Memory B cell (primary cell): ENCODE results near the gene ZP2.
"Not testable (repeated sequence)": the region's sequence is repeated elsewhere in the genome, so short reads cannot be mapped to it uniquely, and the experiment has no call there.

Experiments used
- ATAC-seq: fragments of 150-1000 bp; cut with Tn5 transposase; 2 replicates; pipeline ENCODE4 v1.10.0; 2021; ENCODE audit warnings: low read depth, mild to moderate bottlenecking, moderate library complexity
- DNase-seq, 2 donors: peaks; one replicate each; pipeline ENCODE4 v3.0.0; 2022; ENCODE audit warnings: low spot score in 2 of 2
- H3K27ac Mint-ChIP-seq: one replicate; pipeline ENCODE4 v1.8.0; 2022; ENCODE audit warnings: mild to moderate bottlenecking, moderate library complexity, mixed read lengths
- H3K27me3 Mint-ChIP-seq: one replicate; pipeline ENCODE4 v1.8.0; 2022; ENCODE audit warnings: mixed read lengths
- H3K36me3 Mint-ChIP-seq: one replicate; pipeline ENCODE4 v1.8.0; 2022; ENCODE audit warnings: mild to moderate bottlenecking, mixed read lengths
- H3K4me1 Mint-ChIP-seq: one replicate; pipeline ENCODE4 v1.8.0; 2022; ENCODE audit warnings: mixed read lengths
- H3K4me3 Mint-ChIP-seq: one replicate; pipeline ENCODE4 v1.8.0; 2022; ENCODE audit warnings: mild to moderate bottlenecking, moderate library complexity, mixed read lengths
- H3K9me3 Mint-ChIP-seq: one replicate; pipeline ENCODE4 v1.8.0; 2022; ENCODE audit warnings: mixed read lengths

Gene ZP2

GRCh38 chr16:21197621-21198020 lies 13.8 kb downstream of the ZP2 start:
- H3K9me3 Mint-ChIP-seq = no peaks in the 10 kb centered on the region
- no peak overlapping the region for H3K27ac Mint-ChIP-seq
- ATAC-seq = no peak
- H3K27me3 Mint-ChIP-seq = peaks cover 18% of the 10 kb centered on the region
- no peak for DNase-seq
- peaks cover 10% of the 10 kb centered on the region for H3K4me1 Mint-ChIP-seq
- H3K36me3 Mint-ChIP-seq = no peaks in the 10 kb centered on the region
- H3K4me3 Mint-ChIP-seq = no peak overlapping the region

GRCh38 chr16:21197112-21197511 lies 14.3 kb downstream of the ZP2 start:
- H3K4me1 Mint-ChIP-seq = peaks cover 10% of the 10 kb centered on the region
- no peak overlapping the region for H3K4me3 Mint-ChIP-seq
- DNase-seq (no peak), ATAC-seq (peak; percentile 64)
- no peaks in the 10 kb centered on the region for H3K36me3 Mint-ChIP-seq
- peaks cover 15% of the 10 kb centered on the region for H3K27me3 Mint-ChIP-seq
- no peak overlapping the region for H3K27ac Mint-ChIP-seq
- H3K9me3 Mint-ChIP-seq = no peaks in the 10 kb centered on the region

GRCh38 chr16:21195330-21195729 lies 16.0 kb downstream of the ZP2 start:
- not testable (repeated sequence) for H3K4me3 Mint-ChIP-seq, DNase-seq, H3K27ac Mint-ChIP-seq, H3K9me3 Mint-ChIP-seq, H3K36me3 Mint-ChIP-seq, H3K27me3 Mint-ChIP-seq, ATAC-seq, H3K4me1 Mint-ChIP-seq

GRCh38 chr16:21194771-21195301 lies 16.5 kb downstream of the ZP2 start:
- DNase-seq = no peak
- Mint-ChIP-seq H3K27me3 (peaks cover 5% of the 10 kb centered on the region), H3K27ac (no peak overlapping the region), H3K4me3 (no peak overlapping the region), H3K9me3 (no peaks in the 10 kb centered on the region), H3K4me1 (peaks cover 10% of the 10 kb centered on the region), H3K36me3 (no peaks in the 10 kb centered on the region)
- ATAC-seq = no peak

- H3K9me3 Mint-ChIP-seq = no peaks in the 10 kb centered on the region
- no peak overlapping the region for H3K4me3 Mint-ChIP-seq
- H3K27me3 Mint-ChIP-seq = no peaks in the 10 kb centered on the region
- DNase-seq = no peak
- ATAC-seq = no peak
- no peak overlapping the region for H3K27ac Mint-ChIP-seq
- H3K4me1 Mint-ChIP-seq = peaks cover 13% of the 10 kb centered on the region
- no peaks in the 10 kb centered on the region for H3K36me3 Mint-ChIP-seq
Measured at GRCh38 chr16:21192991-21193390, 18.4 kb downstream of the ZP2 start.

GRCh38 chr16:21190599-21190998 lies 20.8 kb downstream of the ZP2 start:
- Mint-ChIP-seq H3K27me3 (no peaks in the 10 kb centered on the region), H3K4me3 (no peak overlapping the region), H3K27ac (no peak overlapping the region), H3K4me1 (peaks cover 8% of the 10 kb centered on the region), H3K36me3 (no peaks in the 10 kb centered on the region), H3K9me3 (no peaks in the 10 kb centered on the region)
- ATAC-seq (no peak), DNase-seq (no peak)

- no peak for ATAC-seq
- H3K4me3 Mint-ChIP-seq = no peak overlapping the region
- no peak overlapping the region for H3K27ac Mint-ChIP-seq
- DNase-seq = no peak
- no peaks in the 10 kb centered on the region for H3K9me3 Mint-ChIP-seq
- no peaks in the 10 kb centered on the region for H3K36me3 Mint-ChIP-seq
- no peaks in the 10 kb centered on the region for H3K27me3 Mint-ChIP-seq
- H3K4me1 Mint-ChIP-seq = peaks cover 8% of the 10 kb centered on the region
Measured at GRCh38 chr16:21190013-21190412, 21.4 kb downstream of the ZP2 start.

GRCh38 chr16:21189311-21189710 lies 22.1 kb downstream of the ZP2 start:
- no peak overlapping the region for H3K4me3 Mint-ChIP-seq
- no peak overlapping the region for H3K27ac Mint-ChIP-seq
- DNase-seq (no peak), ATAC-seq (no peak)
- peaks cover 5% of the 10 kb centered on the region for H3K9me3 Mint-ChIP-seq
- peaks cover 4% of the 10 kb centered on the region for H3K36me3 Mint-ChIP-seq
- peaks cover 11% of the 10 kb centered on the region for H3K4me1 Mint-ChIP-seq
- no peaks in the 10 kb centered on the region for H3K27me3 Mint-ChIP-seq

GRCh38 chr16:21186326-21186691 lies 25.1 kb downstream of the ZP2 start:
- H3K27ac Mint-ChIP-seq = no peak overlapping the region
- DNase-seq = no peak
- H3K4me3 Mint-ChIP-seq = no peak overlapping the region
- ATAC-seq = no peak
- peaks cover 12% of the 10 kb centered on the region for H3K9me3 Mint-ChIP-seq
- H3K4me1 Mint-ChIP-seq = peaks cover 11% of the 10 kb centered on the region
- no peaks in the 10 kb centered on the region for H3K27me3 Mint-ChIP-seq
- peaks cover 22% of the 10 kb centered on the region for H3K36me3 Mint-ChIP-seq

GRCh38 chr16:21185659-21186325 lies 25.6 kb downstream of the ZP2 start:
- DNase-seq = no peak
- Mint-ChIP-seq H3K9me3 (peaks cover 12% of the 10 kb centered on the region), H3K27ac (no peak overlapping the region), H3K4me1 (peaks cover 11% of the 10 kb centered on the region), H3K36me3 (peaks cover 26% of the 10 kb centered on the region), H3K4me3 (no peak overlapping the region), H3K27me3 (no peaks in the 10 kb centered on the region)
- no peak for ATAC-seq

GRCh38 chr16:21184834-21185233 lies 26.5 kb downstream of the ZP2 start:
- Mint-ChIP-seq H3K4me1 (peaks cover 11% of the 10 kb centered on the region), H3K27me3 (no peaks in the 10 kb centered on the region), H3K9me3 (peaks cover 12% of the 10 kb centered on the region), H3K4me3 (no peak overlapping the region), H3K36me3 (peaks cover 29% of the 10 kb centered on the region), H3K27ac (peak overlapping the region; percentile 74)
- ATAC-seq = peak; percentile 61
- DNase-seq = no peak

GRCh38 chr16:21183995-21184394 lies 27.4 kb downstream of the ZP2 start:
- Mint-ChIP-seq H3K9me3 (peaks cover 12% of the 10 kb centered on the region), H3K4me1 (peaks cover 11% of the 10 kb centered on the region), H3K27ac (peak overlapping the region; percentile 74), H3K36me3 (peaks cover 33% of the 10 kb centered on the region), H3K4me3 (no peak overlapping the region), H3K27me3 (no peaks in the 10 kb centered on the region)
- no peak for DNase-seq
- no peak for ATAC-seq

- Mint-ChIP-seq H3K27me3 (no peaks in the 10 kb centered on the region), H3K36me3 (peaks cover 55% of the 10 kb centered on the region), H3K9me3 (peaks cover 13% of the 10 kb centered on the region), H3K4me3 (no peak overlapping the region), H3K27ac (no peak overlapping the region), H3K4me1 (peaks cover 6% of the 10 kb centered on the region)
- ATAC-seq (no peak), DNase-seq (no peak)
Measured at GRCh38 chr16:21179983-21180365, 31.4 kb downstream of the ZP2 start.

- Mint-ChIP-seq H3K9me3 (peaks cover 9% of the 10 kb centered on the region), H3K4me1 (peaks cover 1% of the 10 kb centered on the region), H3K27ac (no peak overlapping the region), H3K27me3 (no peaks in the 10 kb centered on the region), H3K36me3 (peaks cover 53% of the 10 kb centered on the region), H3K4me3 (no peak overlapping the region)
- DNase-seq (no peak), ATAC-seq (no peak)
Measured at GRCh38 chr16:21179126-21179982, 32.0 kb downstream of the ZP2 start.
